Activated T-cell treated with anti-CD3 and anti-CD28 coated beads for 1 hour (primary cell): ENCODE measurements around the gene KLB.
"Not testable (repeated sequence)": the region's sequence is repeated elsewhere in the genome, so short reads cannot be mapped to it uniquely, and the experiment has no call there.

Source experiments
- DNase-seq: peaks from one replicate; pipeline ENCODE4 v3.0.0-alpha.2; 2020; ENCODE audit warnings: low read depth

KLB gene

GRCh38 chr4:39426728-39427127 is 20.0 kb downstream of the KLB start:
- no peak for DNase-seq

- no peak for DNase-seq
Measured at GRCh38 chr4:39427520-39428114, 20.9 kb downstream of the KLB start.

- no peak for DNase-seq
Measured at GRCh38 chr4:39429476-39430334, 23.0 kb downstream of the KLB start.

GRCh38 chr4:39433878-39434492 is 27.3 kb downstream of the KLB start:
- DNase-seq = no peak

GRCh38 chr4:39435659-39436563 is 29.2 kb downstream of the KLB start:
- no peak for DNase-seq

GRCh38 chr4:39441593-39441992 is 34.9 kb downstream of the KLB start:
- DNase-seq = no peak

- DNase-seq = no peak
Measured at GRCh38 chr4:39442998-39443397, 36.3 kb downstream of the KLB start.

- no peak for DNase-seq
Measured at GRCh38 chr4:39446483-39446841, 39.7 kb downstream of the KLB start.

- DNase-seq = peak; percentile 21
Measured at GRCh38 chr4:39446842-39447573, 40.3 kb downstream of the KLB start.

GRCh38 chr4:39450618-39451017 is 43.9 kb downstream of the KLB start:
- no peak for DNase-seq

- no peak for DNase-seq
Measured at GRCh38 chr4:39451423-39452023, 44.8 kb downstream of the KLB start.

GRCh38 chr4:39452153-39452859 is 45.6 kb downstream of the KLB start:
- no peak for DNase-seq

- no peak for DNase-seq
Measured at GRCh38 chr4:39452860-39453587, 46.3 kb downstream of the KLB start.

- no peak for DNase-seq
Measured at GRCh38 chr4:39453738-39454137, 47.0 kb downstream of the KLB start.

- no peak for DNase-seq
Measured at GRCh38 chr4:39455486-39455885, 48.8 kb downstream of the KLB start.

- no peak for DNase-seq
Measured at GRCh38 chr4:39456946-39457763, 50.4 kb downstream of the KLB start.

- DNase-seq = not testable (repeated sequence)
Measured at GRCh38 chr4:39458161-39458504, 51.4 kb downstream of the KLB start.

GRCh38 chr4:39458505-39459300 is 52.0 kb downstream of the KLB start, which contains the start of the genes LIAS and RPL9:
Gene LIAS (plus strand): TSS chr4:39459056. CDS start chr4:39459118, 62 bp downstream.
Gene RPL9 (minus strand): TSS chr4:39458922. CDS start chr4:39458439, 483 bp downstream.
- DNase-seq = peak; percentile 85
